ENCODE data around the gene GLA.

GLA gene

GRCh38 chrX:101395789-101396188 lies 11.9 kb downstream of the GLA start:
- DNase-seq = no peak

- no peak for DNase-seq
Observed at GRCh38 chrX:101394372-101394771, 13.4 kb downstream of the GLA start.

- no peak for DNase-seq
Observed at GRCh38 chrX:101393530-101394305, 14.0 kb downstream of the GLA start.

- no peak for DNase-seq
Observed at GRCh38 chrX:101391831-101392230, 15.9 kb downstream of the GLA start.

GRCh38 chrX:101390664-101391525 lies 16.8 kb downstream of the GLA start, which contains the start of gene RPL36A:
Gene RPL36A (plus strand): TSS chrX:101391011. CDS start chrX:101391044, 33 bp downstream.
- peak; percentile 97 for DNase-seq

- DNase-seq = no peak
Observed at GRCh38 chrX:101388604-101389003, 19.1 kb downstream of the GLA start.

GRCh38 chrX:101386542-101386885 lies 21.2 kb downstream of the GLA start:
- DNase-seq = no peak

GRCh38 chrX:101385795-101386541 lies 21.8 kb downstream of the GLA start, which contains the start of gene BTK:
Gene BTK (minus strand): TSS chrX:101386191. CDS start chrX:101375284, 10,907 bp downstream.
- DNase-seq = no peak

- no peak for DNase-seq
Observed at GRCh38 chrX:101385026-101385684, 22.6 kb downstream of the GLA start.

- no peak for DNase-seq
Observed at GRCh38 chrX:101383679-101384205, 24.0 kb downstream of the GLA start.

GRCh38 chrX:101377547-101377946 lies 30.2 kb downstream of the GLA start:
- no peak for DNase-seq

GRCh38 chrX:101370888-101371504 lies 36.7 kb downstream of the GLA start:
- DNase-seq = no peak

- no peak for DNase-seq
Observed at GRCh38 chrX:101369687-101370086, 38.0 kb downstream of the GLA start.

GRCh38 chrX:101368800-101369199 lies 38.9 kb downstream of the GLA start:
- no peak for DNase-seq

GRCh38 chrX:101365301-101365795 lies 42.4 kb downstream of the GLA start:
- DNase-seq = no peak

- DNase-seq = no peak
Observed at GRCh38 chrX:101362757-101363156, 45.0 kb downstream of the GLA start.

GRCh38 chrX:101362116-101362515 lies 45.6 kb downstream of the GLA start:
- no peak for DNase-seq

GRCh38 chrX:101360390-101360789 lies 47.3 kb downstream of the GLA start:
- no peak for DNase-seq

- no peak for DNase-seq
Observed at GRCh38 chrX:101359966-101360365, 47.8 kb downstream of the GLA start.

- no peak for DNase-seq
Observed at GRCh38 chrX:101357166-101357795, 50.4 kb downstream of the GLA start.

- no peak for DNase-seq
Observed at GRCh38 chrX:101349193-101349562, 58.5 kb downstream of the GLA start.

Data from NCI-H1092 treated with DMSO at 0.1 percent for 48 hours (cell line).